MM.1S (cell line): ENCODE results near the gene PAX6.

ENCODE experiments used
- DNase-seq: peaks from one replicate; pipeline ENCODE4 v3.0.0-alpha.2; 2015
- H2AFZ ChIP-seq: fragments of 300-600 bp; sonication (generic); 2 replicates; pipeline ENCODE4 v1.6.0; 2016; ENCODE audit warnings: antibody characterized with exemption, low read length
- H3F3A ChIP-seq: fragments of 300-600 bp; sonication (generic); 2 replicates; pipeline ENCODE4 v1.6.1; 2016; ENCODE audit warnings: mild to moderate bottlenecking, antibody characterized with exemption, low read length, moderate library complexity, mixed read lengths; ENCODE audit not compliant: insufficient read depth
- H3K27ac ChIP-seq: fragments of 300-600 bp; sonication (generic); 2 replicates; pipeline ENCODE4 v1.5.1; 2016; ENCODE audit warnings: mild to moderate bottlenecking, low read length
- H3K27me3 ChIP-seq: fragments of 300-600 bp; sonication (generic); replicated peaks from 2 replicates; pipeline ENCODE4 v1.6.0; 2016; ENCODE audit warnings: low read length; ENCODE audit not compliant: insufficient read depth
- H3K36me3 ChIP-seq: fragments of 300-600 bp; sonication (generic); replicated peaks from 2 replicates; pipeline ENCODE4 v1.6.1; 2016; ENCODE audit warnings: mild to moderate bottlenecking, low read length, mixed read lengths; ENCODE audit not compliant: insufficient read depth
- H3K4me1 ChIP-seq: fragments of 300-600 bp; sonication (generic); 2 replicates; pipeline ENCODE4 v1.6.1; 2016; ENCODE audit warnings: low read length, mixed read lengths
- H3K4me2 ChIP-seq: fragments of 300-600 bp; sonication (generic); 2 replicates; pipeline ENCODE4 v1.6.0; 2016; ENCODE audit warnings: low read depth, low read length
- H3K4me3 ChIP-seq: fragments of 300-600 bp; sonication (generic); 2 replicates; pipeline ENCODE4 v1.5.1; 2016; ENCODE audit warnings: low read length, mixed read lengths
- H3K79me2 ChIP-seq: fragments of 300-600 bp; sonication (generic); 2 replicates; pipeline ENCODE4 v1.6.1; 2016; ENCODE audit warnings: mixed run types, low read length, mixed read lengths
- H3K9ac ChIP-seq: fragments of 300-600 bp; sonication (generic); 2 replicates; pipeline ENCODE4 v1.6.1; 2016; ENCODE audit warnings: low read length, mixed read lengths
- H3K9me2 ChIP-seq: fragments of 300-600 bp; sonication (generic); replicated peaks from 2 replicates; pipeline ENCODE4 v1.6.1; 2016; ENCODE audit warnings: mild to moderate bottlenecking, low read length, mixed read lengths; ENCODE audit not compliant: insufficient read depth
- H3K9me3 ChIP-seq: fragments of 300-600 bp; sonication (generic); replicated peaks from 2 replicates; pipeline ENCODE4 v1.6.1; 2016; ENCODE audit warnings: mild to moderate bottlenecking, low read length, mixed read lengths; ENCODE audit not compliant: insufficient read depth
- H4K20me1 ChIP-seq: fragments of 300-600 bp; sonication (generic); 2 replicates; pipeline ENCODE4 v1.6.1; 2016; ENCODE audit warnings: mild to moderate bottlenecking, low read length, moderate library complexity, mixed read lengths; ENCODE audit not compliant: insufficient read depth
- EZH2 ChIP-seq: fragments of 300-600 bp; sonication (generic); optimal IDR thresholded peaks from 2 replicates; pipeline ENCODE3; 2017; ENCODE audit warnings: low read depth, mild to moderate bottlenecking, antibody characterized with exemption, low read length, mixed read lengths
- EZH2phosphoT487 ChIP-seq: fragments of 300-600 bp; sonication (generic); IDR thresholded peaks from 2 replicates; pipeline ENCODE4 v1.6.1; 2018; ENCODE audit warnings: antibody characterized with exemption, low read length
- TF ChIP-seq, protein P1 (sequence below): fragments of 300-600 bp; sonication (generic); IDR thresholded peaks from 2 replicates; pipeline ENCODE4 v1.5.1; 2016; ENCODE audit warnings: antibody characterized with exemption, low read length, mixed read lengths

PAX6 gene

DNA sequence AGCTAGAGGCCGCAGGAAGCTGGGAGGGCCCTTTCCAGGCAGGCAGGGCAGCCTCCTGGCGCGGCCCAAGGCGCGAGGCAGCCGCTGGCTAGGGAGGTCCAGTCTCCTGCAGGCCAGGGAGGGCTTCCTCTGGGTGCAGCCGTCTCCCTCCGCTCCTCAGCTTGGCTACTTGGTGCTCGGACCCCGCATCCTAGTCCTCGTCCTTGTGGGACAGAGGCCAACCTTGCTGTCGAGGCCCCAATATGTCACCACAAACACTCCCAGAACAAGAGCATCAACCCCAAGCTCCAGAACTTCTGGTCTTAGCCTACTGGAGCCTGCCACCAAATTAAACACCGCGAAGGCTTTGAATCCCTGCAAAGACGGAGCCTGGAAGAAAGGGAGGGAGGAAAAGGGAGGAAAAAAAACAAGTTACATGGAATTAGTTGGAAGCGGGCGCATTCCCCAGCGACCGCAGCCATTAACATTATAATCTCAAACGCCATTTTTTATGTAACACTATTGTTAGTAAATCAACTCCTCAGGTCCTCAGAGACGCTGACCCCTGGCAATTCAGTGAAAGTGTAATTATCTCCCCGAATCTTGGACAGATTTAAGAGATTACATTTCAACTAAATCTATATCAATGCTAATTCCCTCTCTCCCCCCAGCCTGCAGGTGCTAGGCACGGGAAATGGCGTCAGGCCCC is 12.7 kb upstream of the PAX6 start:
- H3K36me3 ChIP-seq, result no peaks in the 10 kb centered on the region
- no peak for DNase-seq
- H3K9me2 ChIP-seq, result no peaks in the 10 kb centered on the region
- H4K20me1 ChIP-seq, result no peaks in the 10 kb centered on the region
- H3K9ac ChIP-seq, result no peak overlapping the region
- H3K27ac ChIP-seq, result no peak overlapping the region
- TF ChIP-seq EZH2 (no peak), EZH2phosphoT487 (no peak)
- TF ChIP-seq, protein P1, sequence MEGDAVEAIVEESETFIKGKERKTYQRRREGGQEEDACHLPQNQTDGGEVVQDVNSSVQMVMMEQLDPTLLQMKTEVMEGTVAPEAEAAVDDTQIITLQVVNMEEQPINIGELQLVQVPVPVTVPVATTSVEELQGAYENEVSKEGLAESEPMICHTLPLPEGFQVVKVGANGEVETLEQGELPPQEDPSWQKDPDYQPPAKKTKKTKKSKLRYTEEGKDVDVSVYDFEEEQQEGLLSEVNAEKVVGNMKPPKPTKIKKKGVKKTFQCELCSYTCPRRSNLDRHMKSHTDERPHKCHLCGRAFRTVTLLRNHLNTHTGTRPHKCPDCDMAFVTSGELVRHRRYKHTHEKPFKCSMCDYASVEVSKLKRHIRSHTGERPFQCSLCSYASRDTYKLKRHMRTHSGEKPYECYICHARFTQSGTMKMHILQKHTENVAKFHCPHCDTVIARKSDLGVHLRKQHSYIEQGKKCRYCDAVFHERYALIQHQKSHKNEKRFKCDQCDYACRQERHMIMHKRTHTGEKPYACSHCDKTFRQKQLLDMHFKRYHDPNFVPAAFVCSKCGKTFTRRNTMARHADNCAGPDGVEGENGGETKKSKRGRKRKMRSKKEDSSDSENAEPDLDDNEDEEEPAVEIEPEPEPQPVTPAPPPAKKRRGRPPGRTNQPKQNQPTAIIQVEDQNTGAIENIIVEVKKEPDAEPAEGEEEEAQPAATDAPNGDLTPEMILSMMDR, result no peak
- H3F3A ChIP-seq, result no peaks in the 10 kb centered on the region
- 0 out of 2 replicates have a peak, but pooled peaks cover 5% of the 10 kb centered on the region for H3K27me3 ChIP-seq
- no peaks in the 10 kb centered on the region for H3K4me1 ChIP-seq
- no peaks in the 10 kb centered on the region for H3K9me3 ChIP-seq
- H3K4me3 ChIP-seq, result no peak overlapping the region
- H3K79me2 ChIP-seq, result no peaks in the 10 kb centered on the region
- no peak overlapping the region for H3K4me2 ChIP-seq
- H2AFZ ChIP-seq, result no peak overlapping the region

DNA sequence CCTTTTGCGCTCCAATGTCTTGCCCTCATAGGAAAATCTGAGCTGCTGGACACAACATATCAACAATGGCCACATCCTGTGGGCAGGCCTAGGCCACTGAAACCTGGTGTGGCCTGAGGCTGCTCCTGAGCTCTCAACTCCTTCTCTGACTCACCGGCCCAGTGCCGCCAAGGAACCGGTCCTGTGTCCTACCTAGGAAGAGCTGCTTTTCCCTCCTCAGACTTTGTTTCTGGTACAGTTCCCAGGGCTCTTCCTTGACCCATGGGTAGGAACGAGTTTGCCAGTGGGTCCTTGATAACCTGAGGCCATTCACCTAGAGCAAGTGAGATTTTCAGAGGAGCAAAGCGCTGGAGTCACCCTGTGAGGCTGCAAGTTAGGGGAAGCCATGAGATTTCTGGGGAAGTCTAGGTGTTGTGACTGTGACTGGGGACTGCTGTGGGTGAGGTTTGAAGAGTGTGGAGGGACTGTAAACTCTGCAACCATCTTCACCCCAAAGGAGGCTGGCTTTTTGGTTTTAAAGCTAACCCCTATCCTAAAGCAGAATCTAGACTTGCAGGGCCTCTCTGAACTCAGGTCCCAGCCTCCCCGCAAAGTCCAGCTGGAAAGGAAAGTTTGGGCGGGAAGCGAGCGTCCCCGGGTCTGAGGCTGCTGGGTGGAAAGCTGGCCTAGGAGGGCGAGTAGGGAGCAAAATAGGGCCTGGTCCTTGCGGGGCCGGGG is 12.0 kb upstream of the PAX6 start:
- Histone ChIP-seq H3K4me1 (no peaks in the 10 kb centered on the region), H3K79me2 (no peaks in the 10 kb centered on the region), H3K36me3 (no peaks in the 10 kb centered on the region), H3K4me2 (no peak overlapping the region), H3K9ac (no peak overlapping the region), H2AFZ (no peak overlapping the region), H3F3A (no peaks in the 10 kb centered on the region), H3K27me3 (0 out of 2 replicates have a peak, but pooled peaks cover 5% of the 10 kb centered on the region), H3K4me3 (no peak overlapping the region), H3K9me2 (no peaks in the 10 kb centered on the region), H3K27ac (no peak overlapping the region), H3K9me3 (no peaks in the 10 kb centered on the region), H4K20me1 (no peaks in the 10 kb centered on the region)
- DNase-seq, result no peak
- TF ChIP-seq EZH2 (no peak), EZH2phosphoT487 (no peak)
- TF ChIP-seq, protein P1, result no peak

DNA sequence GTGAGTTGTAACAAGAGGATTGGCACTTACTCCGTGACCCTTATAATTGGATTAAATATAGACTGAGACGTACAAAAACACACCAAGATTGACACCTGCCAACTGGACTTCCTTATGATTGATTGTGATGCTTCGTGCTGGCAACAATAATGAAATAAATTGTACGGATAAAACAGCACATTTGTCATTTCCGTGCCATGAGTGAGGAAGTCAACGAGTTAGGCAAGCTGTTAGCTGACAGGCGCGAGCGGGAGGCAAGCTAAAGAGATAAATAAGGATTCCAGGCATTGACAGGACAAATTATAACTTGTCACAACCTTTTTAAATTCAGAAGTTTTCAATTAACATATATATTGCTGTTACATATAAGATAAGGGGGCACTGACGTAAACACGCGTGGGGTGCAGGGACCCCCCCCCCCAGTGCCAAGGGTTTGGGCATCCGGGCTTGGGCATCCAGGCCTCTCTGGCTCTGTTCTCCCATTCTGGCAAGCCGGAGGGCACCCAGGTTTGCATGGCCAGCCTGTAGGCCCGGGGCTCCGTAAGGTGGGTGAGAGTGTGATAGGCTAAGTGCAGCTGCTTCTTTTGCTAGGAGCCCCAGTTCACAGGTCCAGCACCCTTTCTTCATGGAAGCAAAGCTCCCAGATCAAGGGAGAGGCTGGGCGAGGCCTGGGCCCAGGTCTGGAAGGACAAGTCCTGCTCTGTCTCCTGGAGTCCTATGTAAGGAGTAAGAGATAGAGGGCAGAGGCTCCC is 11.2 kb upstream of the PAX6 start:
- Histone ChIP-seq H3K4me1 (no peaks in the 10 kb centered on the region), H3K27me3 (0 out of 2 replicates have a peak, but pooled peaks cover 5% of the 10 kb centered on the region), H3K9ac (no peak overlapping the region), H3K4me2 (no peak overlapping the region), H3K9me3 (no peaks in the 10 kb centered on the region), H3K36me3 (no peaks in the 10 kb centered on the region), H4K20me1 (no peaks in the 10 kb centered on the region), H3K79me2 (no peaks in the 10 kb centered on the region), H3K4me3 (no peak overlapping the region), H3K27ac (no peak overlapping the region), H3F3A (no peaks in the 10 kb centered on the region), H3K9me2 (no peaks in the 10 kb centered on the region), H2AFZ (no peak overlapping the region)
- TF ChIP-seq EZH2, result no peak
- no peak for TF ChIP-seq EZH2phosphoT487
- TF ChIP-seq, protein P1, result no peak
- no peak for DNase-seq
